SH-SY5Y (cell line): Measurements from ENCODE around the gene COX17.
A peak's percentile ranks its signal among the peaks of the same experiment; 100 is the strongest.

Experiments
- GATA2 ChIP-seq: IDR thresholded peaks from 2 replicates; pipeline ENCODE4 v1.6.1; 2011; ENCODE audit warnings: mild to moderate bottlenecking, low read depth, low read length
- GATA3 ChIP-seq: IDR thresholded peaks from 2 replicates; pipeline ENCODE4 v1.6.1; 2011; ENCODE audit warnings: low read depth, mild to moderate bottlenecking, low read length, moderate library complexity

COX17 gene

DNA sequence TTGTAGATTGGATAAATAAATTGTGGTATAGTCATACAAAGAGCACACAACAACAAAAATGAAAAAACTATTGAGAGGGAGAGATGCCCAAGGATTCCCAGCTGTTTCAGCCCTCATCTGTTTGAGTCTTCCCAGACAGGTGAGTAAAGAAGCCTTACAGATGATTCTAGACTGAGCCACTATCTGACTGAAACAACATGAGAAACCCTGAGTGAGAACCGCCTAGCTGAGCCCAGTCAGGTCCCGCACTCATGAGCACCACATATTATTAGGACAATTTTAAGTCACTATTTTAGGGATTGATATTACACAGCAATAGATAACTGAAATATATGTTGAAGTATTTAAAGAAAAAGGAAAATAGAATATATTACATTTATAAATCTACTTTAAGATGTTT, 35.8 kb downstream of the COX17 start:
- TF ChIP-seq GATA3 (no peak), GATA2 (no peak)

- TF ChIP-seq GATA3 (peak; percentile 68), GATA2 (no peak)
These were observed 37.5 kb downstream of the COX17 start for GRCh38 chr3:119639494-119640350.

DNA sequence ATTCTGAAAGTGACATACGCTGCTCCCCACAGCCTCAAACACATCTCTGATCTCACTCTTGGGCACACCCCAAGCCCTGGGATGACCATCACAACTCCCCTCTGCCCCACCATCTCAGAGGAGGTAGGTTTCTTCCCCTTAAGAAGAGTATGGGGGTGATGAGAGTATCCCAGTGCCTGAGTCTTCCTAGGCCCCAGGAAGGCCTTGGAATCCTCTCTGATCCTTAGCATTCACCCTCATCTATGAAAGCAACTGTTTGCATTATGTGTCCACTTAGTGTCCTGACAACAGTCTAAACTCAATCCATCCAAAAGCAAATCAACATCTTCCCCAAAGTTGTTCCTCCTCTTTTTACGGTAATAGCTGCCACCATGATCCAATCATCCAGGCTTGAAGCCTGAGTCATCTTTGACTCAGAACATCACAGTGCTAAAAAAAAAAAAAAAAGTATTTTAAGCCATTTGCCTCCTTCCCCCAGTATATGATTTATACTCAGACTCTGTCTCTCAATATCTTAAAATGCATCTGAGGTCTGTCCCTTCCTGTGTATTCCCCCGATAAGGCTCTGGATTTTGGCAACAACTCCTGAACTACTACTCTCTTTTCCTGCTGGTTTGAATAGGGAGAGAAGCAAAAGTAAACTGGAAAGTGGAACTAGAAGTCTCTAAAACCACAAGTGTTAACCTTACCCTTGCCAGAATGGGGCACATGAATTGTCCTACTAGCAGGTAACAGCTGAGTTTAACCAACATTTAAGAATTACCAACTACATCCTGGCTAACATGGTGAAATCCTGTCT, 39.3 kb downstream of the COX17 start:
- peak; percentile 71 for TF ChIP-seq GATA3
- peak; percentile 79 for TF ChIP-seq GATA2

DNA sequence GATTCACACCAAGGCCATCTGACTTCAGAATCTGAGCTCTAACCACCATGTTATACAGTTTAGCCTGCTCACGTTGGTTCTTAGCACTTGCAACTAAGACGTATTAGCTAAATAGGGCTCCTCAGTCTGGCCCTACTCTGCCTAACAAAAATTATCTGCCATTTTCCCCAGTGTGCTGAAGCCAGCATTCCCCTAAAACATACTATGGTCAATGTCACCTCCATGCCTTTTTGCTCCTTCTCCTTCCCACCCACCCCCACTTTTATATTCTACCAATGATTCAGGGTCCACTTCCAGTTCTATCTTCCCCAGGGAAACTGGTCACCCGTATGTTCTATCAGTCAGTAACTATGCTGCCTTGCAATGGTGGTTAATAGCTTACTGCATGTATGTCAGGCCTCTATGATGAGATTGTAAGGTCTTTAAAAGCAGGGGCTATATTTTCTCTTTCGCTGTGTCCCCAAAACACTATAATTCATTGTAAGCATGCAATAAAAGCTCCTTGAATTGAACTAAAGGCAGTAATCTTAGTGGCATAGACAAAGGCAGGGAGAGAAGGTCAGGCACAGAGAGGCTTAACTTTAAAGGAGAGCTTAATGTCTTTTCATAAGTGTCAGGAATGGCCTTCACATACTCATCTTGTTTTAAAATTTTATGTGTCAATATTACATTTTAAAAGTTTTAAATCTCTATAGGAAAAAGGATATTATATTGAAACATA, 40.2 kb downstream of the COX17 start:
- TF ChIP-seq GATA3 (no peak), GATA2 (no peak)

DNA sequence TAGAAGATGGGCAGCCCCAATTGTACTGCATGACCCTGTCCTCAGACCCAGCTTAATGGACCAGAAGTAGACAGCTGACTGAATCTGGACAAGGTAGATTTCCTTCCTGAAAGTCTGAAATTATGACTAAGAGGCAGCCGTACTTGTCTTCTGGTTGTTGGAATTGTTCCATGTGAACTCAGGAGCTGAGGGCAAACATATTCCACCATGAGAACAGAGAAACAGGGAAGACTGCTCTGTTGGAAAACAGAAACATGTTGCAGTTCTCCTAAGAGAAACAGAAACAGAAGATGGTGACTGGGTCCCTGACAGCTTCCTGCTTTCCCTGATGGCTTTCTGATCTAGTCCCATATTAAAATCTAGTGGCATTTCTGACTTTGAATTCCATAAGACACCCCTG, 41.0 kb downstream of the COX17 start:
- no peak for TF ChIP-seq GATA2

GRCh38 chr3:119635719-119636118, 41.5 kb downstream of the COX17 start:
- TF ChIP-seq GATA3 = no peak
- no peak for TF ChIP-seq GATA2

- TF ChIP-seq GATA3 = no peak
- no peak for TF ChIP-seq GATA2
These were observed 44.4 kb downstream of the COX17 start for GRCh38 chr3:119632829-119633228.

DNA sequence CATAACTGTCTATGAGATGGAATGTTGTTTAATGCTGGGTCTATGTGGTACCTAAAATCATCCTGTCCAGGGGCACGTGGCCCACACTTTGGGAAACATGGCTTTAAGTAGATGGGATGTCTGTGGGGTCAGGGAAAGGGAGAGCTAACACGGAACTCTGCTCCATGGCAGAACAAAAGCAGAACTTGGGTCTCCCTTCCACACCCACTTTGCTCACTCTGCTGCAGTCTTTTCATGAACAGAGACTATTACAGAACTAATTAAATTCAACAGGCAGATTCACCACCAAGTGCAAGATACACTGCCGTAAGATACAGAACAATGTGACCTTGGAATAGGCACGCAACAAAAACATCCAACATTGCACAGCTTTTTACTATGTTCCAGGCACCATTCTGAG, 45.0 kb downstream of the COX17 start:
- no peak for TF ChIP-seq GATA3
- TF ChIP-seq GATA2 = no peak

GRCh38 chr3:119631516-119631915, 45.7 kb downstream of the COX17 start:
- TF ChIP-seq GATA3 (no peak), GATA2 (no peak)

GRCh38 chr3:119630880-119631329, 46.3 kb downstream of the COX17 start:
- no peak for TF ChIP-seq GATA3
- no peak for TF ChIP-seq GATA2

DNA sequence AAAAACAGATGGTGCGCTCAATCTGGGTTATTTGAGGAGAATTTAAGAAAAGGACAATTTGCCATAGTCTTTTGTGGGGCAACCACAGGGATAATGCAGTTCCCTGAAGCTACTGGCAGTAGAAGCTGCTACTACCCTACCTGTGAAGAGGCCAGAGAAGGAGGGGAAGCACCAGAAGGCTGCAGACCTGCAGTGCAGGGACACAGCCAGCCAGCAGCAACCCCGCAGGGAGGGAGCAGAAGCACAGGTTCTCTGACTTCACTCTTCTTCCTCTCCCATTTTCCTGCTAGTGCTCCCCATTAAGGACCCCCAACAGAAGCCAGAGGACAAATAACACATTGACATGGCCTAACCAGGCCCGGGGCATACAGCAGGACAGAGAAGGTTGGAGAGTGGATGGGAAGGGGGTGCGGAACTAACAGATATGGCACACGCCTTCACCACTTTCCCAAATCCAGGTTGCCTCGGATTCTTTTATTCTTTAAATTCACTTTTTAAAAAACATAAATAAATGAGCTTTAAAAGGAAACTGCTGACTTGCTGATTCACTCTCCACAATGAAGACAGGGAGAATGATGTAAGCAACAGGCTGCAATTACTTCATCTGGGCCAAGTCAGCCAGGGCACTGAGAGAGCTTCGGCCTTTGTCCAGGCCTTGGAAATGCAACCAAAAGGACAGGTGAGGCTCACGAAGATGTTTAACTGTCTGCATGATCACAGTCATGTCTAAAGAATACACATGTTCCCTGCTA, 46.9 kb downstream of the COX17 start:
- TF ChIP-seq GATA3 (no peak), GATA2 (no peak)

DNA sequence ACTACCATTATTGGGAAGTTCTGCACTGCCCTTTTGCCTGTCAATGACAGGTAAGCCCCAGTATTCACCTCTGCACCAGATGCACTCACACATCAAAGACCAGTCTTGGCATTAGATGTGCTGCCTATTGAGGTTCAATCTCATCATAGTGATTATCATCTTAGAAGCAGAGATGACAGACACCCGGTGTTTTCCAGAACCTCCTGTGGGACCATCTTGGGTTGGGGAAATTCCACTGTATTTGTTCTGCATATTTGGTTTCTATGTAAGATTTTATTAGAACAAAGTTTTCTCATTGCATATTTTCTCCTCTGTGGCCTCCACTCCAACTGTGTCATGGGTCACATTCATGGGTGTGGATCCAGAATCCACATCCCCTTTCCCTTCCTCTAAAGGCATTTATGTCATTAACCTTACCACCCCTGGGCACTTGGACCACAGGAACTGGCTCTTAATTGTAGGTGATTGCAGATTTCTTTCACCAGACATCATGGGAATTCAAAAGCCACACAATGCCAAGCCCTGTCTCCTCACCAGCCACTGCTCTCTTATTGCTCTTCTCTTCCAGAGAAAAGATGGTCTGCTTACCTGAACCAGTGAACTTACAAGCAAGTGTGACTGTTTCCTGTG, 48.3 kb downstream of the COX17 start:
- no peak for TF ChIP-seq GATA3
- no peak for TF ChIP-seq GATA2

- no peak for TF ChIP-seq GATA3
- no peak for TF ChIP-seq GATA2
These were observed 48.8 kb downstream of the COX17 start for GRCh38 chr3:119628390-119628789.
